Urinary bladder (tissue), 4 donors: ENCODE data around the gene GIMAP5. TPM values are rescaled to one million over a fixed set of nuclear protein-coding genes. Genes with fewer than 3 reads are reported as not detected.

Source experiments
- DNase-seq: peaks from one replicate; pipeline ENCODE4 v3.0.0-alpha.2; 2015; ENCODE audit errors: extremely low spot score
- H3K27ac ChIP-seq: one replicate; pipeline ENCODE4 v1.5.1; 2013; ENCODE audit warnings: low read depth, mild to moderate bottlenecking, moderate library complexity
- H3K36me3 ChIP-seq: one replicate; pipeline ENCODE4 v1.6.1; 2013; ENCODE audit warnings: mild to moderate bottlenecking, moderate library complexity; ENCODE audit not compliant: insufficient read depth
- H3K4me1 ChIP-seq: one replicate; pipeline ENCODE4 v1.6.1; 2013; ENCODE audit warnings: mild to moderate bottlenecking, moderate library complexity; ENCODE audit not compliant: insufficient read depth
- H3K4me3 ChIP-seq: one replicate; pipeline ENCODE4 v1.5.1; 2013; ENCODE audit warnings: low read depth, low read length
- WGBS: extraction: QIAGEN DNeasy Blood & Tissue Kit; methylation state at CpG from one replicate; pipeline ENCODE4 v1.1.7; 2013; 5-methylcytosine and 5-hydroxymethylcytosine counted together
- polyA plus RNA-seq: library from polyadenylated mRNA; stranded (reverse); fragments of 200-250 nt; gene quantifications from one replicate; pipeline ENCODE4 v1.2.3, GENCODE V29; 2013
- total RNA-seq: library from RNA; depleted of rRNA; stranded (reverse); fragments of >200 nt; gene quantifications from one replicate; pipeline ENCODE4 v1.2.3, GENCODE V29; 2014
- donor health status: healthy with polysubstance abuse.
- donor health status: healthy.

GIMAP5 gene
- total and polyA plus RNA-seq, 2 donors, result 24.3 to 25.6 TPM

DNA sequence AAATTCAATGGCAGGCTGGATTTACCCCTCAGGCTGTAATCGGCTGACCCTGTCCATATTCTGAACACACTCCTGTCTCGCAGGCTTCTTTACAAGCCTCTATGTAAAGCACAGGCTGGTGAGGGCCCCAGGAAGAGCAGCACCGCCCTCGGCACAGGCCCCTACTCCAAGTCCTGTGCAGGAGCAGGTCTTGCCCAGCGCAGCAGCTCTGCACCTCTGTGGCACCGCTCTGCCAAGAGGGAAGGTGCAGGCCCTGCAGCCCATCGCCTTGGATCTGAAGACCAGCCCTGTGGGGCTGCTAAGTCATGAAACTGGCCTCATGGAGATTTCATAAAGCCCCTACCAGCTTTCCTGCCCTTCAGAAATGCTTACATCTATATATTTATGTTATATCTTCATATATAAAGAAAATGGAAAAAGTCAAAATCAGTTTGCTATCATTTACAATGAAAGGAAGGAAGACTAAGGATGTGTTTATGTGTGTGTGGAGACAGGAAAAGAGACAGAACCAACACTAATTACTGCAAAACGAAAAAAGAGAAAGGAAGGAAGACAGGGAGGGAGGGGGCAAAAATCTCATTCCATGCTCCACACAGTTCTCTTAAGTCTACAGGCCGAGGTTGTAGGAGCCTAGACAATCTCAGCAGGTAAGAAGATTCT is 53.3 kb downstream of the GIMAP5 start:
- H3K4me1 ChIP-seq, result no peaks in the 10 kb centered on the region
- no peak overlapping the region for H3K27ac ChIP-seq
- no peak overlapping the region for H3K4me3 ChIP-seq
- 82% methylated on average over 9 of the region's 9 CpGs for WGBS
- no peaks in the 10 kb centered on the region for H3K36me3 ChIP-seq
- DNase-seq, result no peak

DNA sequence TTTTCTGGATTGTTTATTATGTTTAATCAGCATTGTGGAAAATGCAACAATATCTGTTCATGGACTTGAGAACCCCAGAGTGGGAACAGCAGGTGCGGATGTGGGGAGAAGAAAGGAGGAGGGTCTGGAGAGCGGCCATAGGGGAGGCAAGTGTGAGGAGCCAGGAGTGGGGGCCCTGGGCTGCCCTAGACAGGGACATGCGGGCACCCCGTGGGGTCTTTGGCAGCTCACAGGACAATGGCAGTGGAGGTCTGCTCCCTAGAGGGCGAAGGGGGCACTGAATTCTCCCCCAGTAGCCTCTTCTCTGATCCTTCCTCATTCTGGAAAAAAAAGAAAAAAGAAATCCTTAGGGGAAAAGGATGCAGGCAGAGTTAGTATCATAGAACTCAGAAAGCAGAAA is 54.1 kb downstream of the GIMAP5 start:
- Histone ChIP-seq H3K27ac (no peak overlapping the region), H3K4me1 (no peaks in the 10 kb centered on the region), H3K4me3 (no peak overlapping the region), H3K36me3 (no peaks in the 10 kb centered on the region)
- 90% methylated on average over 5 of the region's 5 CpGs for WGBS
- no peak for DNase-seq

DNA sequence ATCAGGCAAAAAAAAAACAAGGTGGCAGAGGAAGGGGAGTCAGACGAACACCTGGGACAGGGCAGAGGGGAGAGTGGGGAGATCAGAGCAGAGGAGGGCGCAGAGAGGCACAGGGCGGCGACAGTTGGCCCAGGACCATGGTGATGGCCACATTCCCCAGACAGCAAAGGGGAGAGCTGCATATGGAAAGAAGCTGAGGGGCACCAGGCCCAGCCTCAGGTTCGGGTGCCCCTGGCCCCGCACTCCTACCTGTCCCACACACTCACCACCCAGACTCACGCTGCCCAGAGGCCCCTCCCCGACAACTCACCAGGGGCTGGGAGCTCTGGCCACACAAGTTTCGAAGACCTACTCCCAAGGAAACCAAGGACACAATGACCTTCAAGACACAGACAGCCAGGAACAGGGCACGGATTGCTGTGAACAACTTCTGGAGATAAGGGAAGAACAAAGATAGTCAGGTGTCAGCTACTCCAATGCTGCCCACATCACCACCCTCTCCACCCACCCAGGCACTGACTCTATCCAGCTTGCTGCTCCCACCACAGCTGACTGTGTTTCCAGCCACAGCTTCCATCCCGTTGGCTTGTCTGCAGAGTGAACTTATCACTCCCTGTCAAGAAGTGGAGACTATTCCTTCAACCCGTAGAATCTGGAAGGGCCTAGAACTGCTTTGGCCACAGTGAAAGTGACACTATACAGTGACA is 54.7 kb downstream of the GIMAP5 start:
- whole genome bisulfite sequencing, result 90% methylated on average over 12 of the region's 12 CpGs
- Histone ChIP-seq H3K4me3 (no peak overlapping the region), H3K36me3 (no peaks in the 10 kb centered on the region), H3K27ac (no peak overlapping the region), H3K4me1 (no peaks in the 10 kb centered on the region)
- DNase-seq, result no peak

Other genes with a start within 250 kb of the GIMAP5 start
- 16.2 TPM for gene GIMAP7, start 222.5 kb upstream of the GIMAP5 start, total RNA-seq
- 33.2 TPM for gene GIMAP7, start 222.5 kb upstream of the GIMAP5 start, polyA plus RNA-seq
- gene GIMAP4, start 170.0 kb upstream of the GIMAP5 start, total RNA-seq, result 43.9 TPM
- gene GIMAP4, start 170.0 kb upstream of the GIMAP5 start, polyA plus RNA-seq, result 41.1 TPM
- gene GIMAP6, start 105.0 kb upstream of the GIMAP5 start, total RNA-seq, result 29.5 TPM
- 30.3 TPM for gene GIMAP6, start 105.0 kb upstream of the GIMAP5 start, polyA plus RNA-seq
- gene GIMAP2, start 51.7 kb upstream of the GIMAP5 start, total RNA-seq, result 18.8 TPM
- 10.1 TPM for gene GIMAP2, start 51.7 kb upstream of the GIMAP5 start, polyA plus RNA-seq
- gene GIMAP1, start 20.8 kb upstream of the GIMAP5 start, total RNA-seq, result 4.9 TPM
- 8.0 TPM for gene GIMAP1, start 20.8 kb upstream of the GIMAP5 start, polyA plus RNA-seq
- gene TMEM176B, start 62.9 kb downstream of the GIMAP5 start, total RNA-seq, result 59.4 TPM
- 84.0 TPM for gene TMEM176B, start 62.9 kb downstream of the GIMAP5 start, polyA plus RNA-seq
- 20.8 TPM for gene TMEM176A, start 63.4 kb downstream of the GIMAP5 start, total RNA-seq
- 56.1 TPM for gene TMEM176A, start 63.4 kb downstream of the GIMAP5 start, polyA plus RNA-seq
- gene AOC1, start 115.1 kb downstream of the GIMAP5 start, total RNA-seq, result 0.32 TPM
- not detected for gene AOC1, start 115.1 kb downstream of the GIMAP5 start, polyA plus RNA-seq
- 9.9 TPM for gene KCNH2, start 240.9 kb downstream of the GIMAP5 start, total RNA-seq
- gene KCNH2, start 240.9 kb downstream of the GIMAP5 start, polyA plus RNA-seq, result 48.5 TPM